GM21515 (cell line): ENCODE results near the gene ZBTB47.

Experiments used
- ATAC-seq: cut with Tn5 transposase; IDR thresholded peaks from one replicate; pipeline ENCODE4 v1.9.1; 2021; ENCODE audit not compliant: unreplicated experiment

The ZBTB47 gene

DNA sequence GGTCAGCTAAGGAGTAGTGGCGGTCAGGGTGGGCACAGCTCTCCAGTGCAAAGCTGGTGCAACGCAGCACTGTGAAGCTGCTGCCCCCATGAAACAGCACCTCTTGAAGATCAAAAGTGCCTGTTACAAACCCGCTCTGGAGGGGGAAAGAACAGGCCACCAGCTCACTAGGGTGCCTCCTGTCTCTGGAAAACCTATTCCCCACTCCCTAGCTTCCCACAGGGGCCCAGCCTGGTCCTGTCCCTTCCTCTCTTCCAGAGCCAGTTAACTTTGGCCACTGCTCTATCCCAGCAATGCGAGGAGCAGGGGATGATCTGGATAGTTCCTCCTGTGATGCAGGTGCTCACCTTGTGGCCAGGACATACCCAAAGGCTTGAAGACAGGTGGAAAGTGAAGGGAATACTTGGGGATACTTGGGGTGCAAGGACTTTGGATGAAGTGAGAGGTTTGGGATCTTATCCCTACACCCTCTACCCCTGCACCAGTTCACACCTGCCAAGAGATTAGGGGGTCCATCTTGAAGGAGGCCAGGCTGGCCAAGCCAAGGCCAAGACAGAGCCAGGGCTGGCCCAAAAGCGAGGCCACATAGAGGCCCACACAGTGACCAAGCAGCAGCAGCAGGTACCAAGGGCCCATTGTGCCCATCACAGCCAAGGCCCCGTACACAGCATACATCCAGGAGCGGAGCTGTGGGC is 44.9 kb downstream of the ZBTB47 start:
- no peak for ATAC-seq

DNA sequence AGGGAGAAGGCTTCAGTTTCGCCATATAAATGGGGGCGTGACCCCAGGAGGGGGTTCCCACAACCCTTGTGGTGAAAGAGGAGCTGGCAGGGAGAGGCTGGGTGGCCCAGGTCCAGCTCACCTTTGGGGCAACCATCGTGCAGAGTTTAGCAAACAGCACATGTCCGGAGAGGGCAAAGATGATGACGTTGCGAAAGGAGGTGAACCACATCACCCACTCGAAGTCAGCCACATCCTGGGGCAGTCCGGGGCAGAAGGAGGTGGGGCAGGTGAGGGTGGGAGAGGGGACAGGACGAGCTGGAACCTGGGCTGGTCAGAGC is 45.4 kb downstream of the ZBTB47 start:
- no peak for ATAC-seq

DNA sequence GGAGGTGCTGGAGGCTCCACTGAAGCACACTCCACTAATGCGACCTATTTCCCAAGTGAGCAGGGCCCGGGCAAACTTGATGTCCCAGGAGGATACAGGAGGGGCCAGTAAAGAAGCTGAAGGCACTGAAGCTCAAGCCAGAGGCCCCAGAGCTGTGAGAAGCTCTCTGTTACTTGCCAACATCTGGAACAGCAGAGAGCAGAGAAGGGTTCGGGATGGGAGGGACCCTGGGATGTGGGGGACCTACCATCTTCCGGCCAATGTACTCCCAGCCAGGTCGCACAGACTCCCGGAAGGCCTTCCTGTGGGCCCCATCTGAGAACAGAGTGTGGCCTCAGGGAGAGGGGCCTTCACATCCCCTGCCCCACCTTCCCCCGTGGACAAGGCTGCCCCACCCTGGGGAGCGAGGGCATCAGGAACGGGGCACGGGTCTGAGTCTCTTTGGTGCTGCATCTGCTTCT is 46.0 kb downstream of the ZBTB47 start:
- ATAC-seq, result no peak

DNA sequence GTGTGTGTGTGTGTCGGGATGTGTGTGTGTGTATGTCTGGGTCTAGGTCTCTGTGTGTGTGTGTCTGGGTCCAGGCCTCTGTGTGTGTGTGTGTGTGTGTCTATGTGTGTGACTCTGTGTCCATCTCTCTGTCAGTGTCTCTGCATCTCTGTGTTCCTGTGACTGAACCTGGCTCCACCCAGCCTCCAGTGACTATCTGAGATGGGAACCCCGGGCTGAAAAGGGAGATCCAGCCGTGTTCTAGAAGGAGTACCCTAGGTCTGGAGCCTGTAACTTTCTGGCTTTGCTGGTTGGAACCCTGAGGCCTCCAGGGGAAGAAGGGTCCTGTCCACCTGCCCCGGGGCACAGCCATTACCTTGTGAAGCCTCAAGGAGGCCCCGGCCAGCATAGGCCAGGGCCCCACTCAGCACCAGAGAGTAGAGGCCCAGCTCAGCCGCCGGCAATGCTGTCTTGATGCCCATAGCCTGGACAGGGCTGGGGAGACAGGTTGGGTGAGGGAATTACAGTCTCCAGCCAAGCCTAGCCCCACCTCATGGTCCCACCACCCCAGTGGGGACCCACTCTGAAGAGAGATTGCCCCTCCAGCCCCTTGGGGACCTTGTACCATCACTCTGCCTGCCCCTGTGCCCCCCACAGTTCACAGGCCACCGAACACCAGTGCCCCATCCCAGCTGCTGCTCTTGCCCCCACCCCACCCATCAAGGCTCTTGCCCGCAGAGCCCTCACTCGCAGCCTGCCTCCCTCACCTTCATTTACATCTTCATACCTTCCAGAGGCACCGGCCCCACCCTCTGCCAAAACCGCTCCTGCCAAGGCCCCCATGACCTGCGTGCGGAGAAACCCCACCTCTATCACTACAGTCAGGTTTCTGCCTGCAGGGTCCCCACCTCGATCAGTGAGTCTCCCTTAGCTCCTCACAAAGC is 47.1 kb downstream of the ZBTB47 start:
- no peak for ATAC-seq

DNA sequence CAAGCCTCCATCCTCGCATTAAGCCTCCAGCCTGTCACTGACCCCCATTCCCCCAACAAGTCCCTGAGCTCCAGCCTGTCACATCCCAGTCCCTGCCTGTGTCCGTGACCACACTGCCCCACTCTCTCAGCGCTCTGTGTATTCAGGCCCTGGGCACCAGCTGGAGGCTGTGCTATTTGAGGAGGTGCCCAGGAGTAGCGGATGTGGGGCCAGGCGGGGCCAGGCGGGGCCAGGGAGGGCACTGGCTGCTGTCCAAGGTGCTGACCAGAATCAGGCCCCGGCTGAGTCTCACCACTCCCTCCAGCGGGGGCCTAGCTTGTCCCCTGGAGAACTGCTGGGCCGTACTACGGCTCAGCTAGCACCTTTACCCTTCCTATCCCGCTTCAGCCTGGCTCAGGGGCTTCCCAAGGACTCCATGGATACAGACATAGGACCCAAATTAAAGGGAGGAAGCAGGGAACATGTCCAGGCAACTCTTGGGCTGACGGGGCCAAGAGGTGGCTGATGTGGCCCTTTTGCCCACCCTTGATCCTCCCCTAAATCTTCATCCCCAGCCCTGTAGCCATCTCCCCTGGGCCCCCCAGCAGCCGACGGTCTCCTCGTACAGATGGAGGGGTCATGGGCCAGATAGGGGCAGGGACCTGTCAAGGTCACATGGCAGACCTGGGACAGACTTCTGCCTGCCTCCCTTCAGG is 48.0 kb downstream of the ZBTB47 start:
- ATAC-seq, result no peak

DNA sequence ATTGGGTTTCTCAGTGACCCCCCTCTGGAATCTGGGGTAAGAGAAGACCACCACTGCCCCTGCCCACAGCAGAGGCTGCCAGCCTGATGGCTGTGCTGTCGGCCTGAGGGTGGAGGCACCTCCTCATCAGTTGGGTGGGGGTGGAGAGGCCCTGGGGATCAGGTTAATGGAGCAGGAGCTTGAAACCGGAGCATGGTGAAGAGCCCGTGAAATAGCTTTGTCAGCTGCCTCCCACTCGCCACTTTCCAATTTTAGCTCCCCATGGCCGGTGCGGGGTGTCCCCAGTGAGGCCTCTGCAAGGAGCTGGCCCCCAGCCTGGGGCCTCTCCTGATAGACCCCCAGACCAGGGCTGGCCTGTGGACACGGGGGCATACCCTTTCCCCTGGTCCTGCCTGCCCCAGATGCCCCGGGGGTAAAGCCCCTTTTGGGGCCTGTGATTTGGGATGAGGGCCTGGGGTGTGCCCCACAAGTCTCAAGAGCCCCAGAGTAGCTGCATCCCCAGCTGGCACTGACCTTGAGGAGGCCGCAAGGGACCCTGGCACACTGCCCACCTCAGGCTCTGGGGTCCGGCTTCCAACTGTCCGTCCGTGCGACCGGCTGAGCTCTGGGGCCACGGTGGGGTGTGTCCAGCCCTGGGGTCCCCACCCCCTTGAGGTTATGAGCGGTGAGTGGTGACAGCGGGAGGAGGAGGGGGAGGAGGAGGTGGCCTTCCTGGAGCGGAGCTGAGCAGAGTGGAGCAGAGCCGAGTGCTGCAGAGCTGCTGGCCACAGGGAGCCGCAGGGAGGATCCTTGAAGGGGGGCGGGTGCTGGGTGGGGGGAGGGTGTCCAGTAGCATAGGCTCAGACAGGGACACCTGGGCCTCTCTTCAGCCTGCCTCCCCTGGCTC is 48.8 kb downstream of the ZBTB47 start, which contains the start of gene HHATL:
Gene HHATL (minus strand): TSS at position 733 of the 886 bp plus-strand sequence. CDS start 1,972 bp downstream, outside the sequence.
- ATAC-seq, result no peak

DNA sequence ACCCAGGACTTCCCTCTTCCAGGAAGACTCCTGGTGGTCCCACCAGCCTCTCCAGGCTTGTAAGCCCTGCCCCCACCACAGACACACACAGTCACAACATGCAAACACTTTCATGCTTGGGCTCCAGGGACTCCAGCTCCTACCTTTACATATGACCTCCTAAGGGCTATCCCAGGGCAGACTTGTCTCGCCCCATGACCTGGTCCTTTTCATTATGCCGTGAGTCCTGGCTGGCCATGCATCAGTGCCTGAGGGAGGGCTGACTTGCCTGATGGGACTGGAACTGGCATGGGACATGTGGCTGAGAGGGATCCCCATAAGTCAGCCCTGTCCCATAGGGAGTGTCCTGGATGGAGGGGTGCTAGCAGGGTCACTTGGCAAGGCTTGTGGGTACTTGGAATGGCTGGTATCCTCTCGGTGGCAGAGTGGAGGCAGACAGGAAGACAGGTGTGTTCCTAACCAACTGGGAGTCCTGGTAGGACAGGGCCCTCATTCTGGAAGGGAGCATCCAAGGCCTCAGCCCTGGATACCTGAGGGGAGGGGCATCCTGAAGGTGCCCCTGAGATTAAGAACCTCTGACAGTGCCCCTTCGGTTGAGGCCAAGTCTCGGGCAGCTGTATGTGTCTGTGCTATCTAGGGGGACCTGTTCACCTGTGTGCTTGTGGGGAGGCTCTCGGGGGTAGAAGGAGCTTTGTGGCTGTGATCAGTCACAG is 49.6 kb downstream of the ZBTB47 start:
- no peak for ATAC-seq

DNA sequence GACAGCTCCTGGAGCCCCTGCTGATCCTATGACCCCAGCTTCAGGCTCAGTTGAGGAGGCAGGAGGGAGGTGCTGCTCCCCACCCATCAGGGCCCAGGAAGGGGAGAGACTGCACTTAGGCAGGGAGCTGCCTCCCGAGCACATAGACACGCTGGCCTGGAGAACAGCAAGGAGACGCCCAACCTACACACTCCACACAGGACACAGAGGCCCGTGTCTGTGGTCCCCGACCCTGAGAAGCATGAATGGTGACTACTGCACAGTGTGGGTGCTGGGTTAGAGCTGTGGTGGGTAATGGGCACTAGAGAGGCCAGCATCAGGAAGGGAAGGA is 50.2 kb downstream of the ZBTB47 start:
- ATAC-seq, result no peak

DNA sequence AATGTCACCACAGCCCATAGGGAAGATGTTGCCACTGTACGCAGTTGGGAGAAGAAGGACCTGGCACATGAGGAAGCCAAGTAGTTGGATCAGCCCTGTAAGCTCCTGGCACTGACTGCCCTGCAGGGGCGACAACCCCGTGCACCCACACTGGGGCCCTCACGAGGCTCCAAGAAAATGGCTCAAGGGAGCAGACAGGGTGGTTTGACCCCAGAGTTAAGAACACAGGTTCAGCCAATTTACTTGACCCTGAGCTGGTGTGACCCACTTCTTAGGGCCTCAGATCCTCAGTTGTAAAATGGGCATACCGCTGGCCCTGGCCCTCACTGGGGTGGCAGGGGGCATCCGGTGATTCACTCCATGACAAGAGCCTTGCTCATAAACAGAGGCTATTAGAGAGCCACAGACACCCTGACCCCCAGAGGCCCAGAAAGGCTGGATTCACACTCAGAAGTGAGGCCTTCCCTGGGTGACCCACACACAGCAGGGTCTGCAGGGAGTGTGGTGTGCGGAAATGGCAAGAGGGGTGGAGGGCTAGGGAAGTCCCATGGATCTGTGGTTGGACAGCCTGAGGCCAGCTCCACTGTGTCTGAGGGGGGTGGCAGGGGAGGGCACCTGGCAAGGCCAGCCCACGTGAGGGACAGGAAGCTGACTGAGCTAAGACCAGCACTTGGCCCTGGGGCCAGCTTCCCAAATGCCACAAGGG is 50.8 kb downstream of the ZBTB47 start:
- ATAC-seq, result no peak

DNA sequence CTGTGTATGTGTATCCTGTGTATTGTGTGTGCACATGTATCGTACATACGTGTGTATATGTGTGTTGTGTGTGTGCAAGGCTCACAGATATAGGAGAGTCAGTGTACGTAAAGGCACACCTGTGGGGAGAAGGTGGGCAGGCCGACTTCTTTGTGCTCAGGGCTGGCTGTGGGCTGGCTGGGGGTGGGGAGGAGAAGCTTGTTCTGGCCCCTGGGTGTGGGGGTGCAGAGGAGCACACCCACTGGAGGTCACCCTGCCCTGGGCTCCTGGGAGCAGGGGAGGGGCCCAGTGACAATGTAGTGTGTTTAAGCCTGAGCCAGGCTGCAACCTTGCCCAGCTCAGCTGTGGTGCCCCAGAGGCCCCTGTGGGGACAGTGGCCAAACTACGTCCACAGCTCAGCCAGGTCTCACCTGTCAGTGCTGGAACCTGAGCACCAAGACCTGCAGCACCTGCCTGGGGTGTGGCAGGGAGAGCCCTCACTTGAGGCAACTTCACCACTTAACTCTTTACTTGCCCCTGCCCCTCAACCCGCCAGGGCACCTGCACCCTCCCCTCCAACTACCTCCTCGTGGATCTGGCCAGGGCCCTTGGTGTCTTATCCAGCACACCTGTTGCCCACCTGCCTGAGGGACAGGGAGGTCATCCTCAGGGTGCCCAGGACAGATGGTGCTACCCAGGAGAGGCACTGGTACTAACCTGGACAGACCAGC is 51.7 kb downstream of the ZBTB47 start:
- ATAC-seq, result no peak

DNA sequence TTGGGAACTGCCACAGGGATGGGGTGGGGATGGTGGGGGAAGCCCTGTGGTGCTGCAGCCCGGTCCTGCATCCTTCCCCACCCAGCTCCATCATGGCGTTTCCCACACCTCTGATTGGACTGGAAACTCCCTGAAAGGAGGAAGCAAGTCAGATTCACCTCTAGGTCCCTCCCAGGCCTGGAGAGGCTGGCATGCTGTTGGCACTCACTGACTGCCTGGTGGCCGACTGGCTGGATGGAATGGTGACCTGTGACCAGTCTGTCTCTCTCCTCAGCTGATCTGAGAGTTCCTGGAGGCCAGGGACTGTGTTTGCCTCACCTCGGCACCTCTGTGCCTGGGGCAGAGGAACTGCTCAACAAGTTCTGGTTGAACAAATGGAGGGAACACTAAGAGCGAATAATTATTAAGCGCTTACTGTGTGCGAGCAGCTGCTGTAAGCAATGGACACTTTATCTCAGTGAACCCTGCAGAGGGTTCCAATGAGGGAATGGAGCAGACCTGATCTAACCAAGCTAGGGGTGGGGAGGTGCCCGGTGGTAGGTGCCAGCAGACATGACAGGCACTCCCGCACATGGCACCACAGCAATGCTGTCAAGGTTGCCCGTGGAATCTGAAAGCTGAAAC is 52.6 kb downstream of the ZBTB47 start:
- ATAC-seq, result no peak

DNA sequence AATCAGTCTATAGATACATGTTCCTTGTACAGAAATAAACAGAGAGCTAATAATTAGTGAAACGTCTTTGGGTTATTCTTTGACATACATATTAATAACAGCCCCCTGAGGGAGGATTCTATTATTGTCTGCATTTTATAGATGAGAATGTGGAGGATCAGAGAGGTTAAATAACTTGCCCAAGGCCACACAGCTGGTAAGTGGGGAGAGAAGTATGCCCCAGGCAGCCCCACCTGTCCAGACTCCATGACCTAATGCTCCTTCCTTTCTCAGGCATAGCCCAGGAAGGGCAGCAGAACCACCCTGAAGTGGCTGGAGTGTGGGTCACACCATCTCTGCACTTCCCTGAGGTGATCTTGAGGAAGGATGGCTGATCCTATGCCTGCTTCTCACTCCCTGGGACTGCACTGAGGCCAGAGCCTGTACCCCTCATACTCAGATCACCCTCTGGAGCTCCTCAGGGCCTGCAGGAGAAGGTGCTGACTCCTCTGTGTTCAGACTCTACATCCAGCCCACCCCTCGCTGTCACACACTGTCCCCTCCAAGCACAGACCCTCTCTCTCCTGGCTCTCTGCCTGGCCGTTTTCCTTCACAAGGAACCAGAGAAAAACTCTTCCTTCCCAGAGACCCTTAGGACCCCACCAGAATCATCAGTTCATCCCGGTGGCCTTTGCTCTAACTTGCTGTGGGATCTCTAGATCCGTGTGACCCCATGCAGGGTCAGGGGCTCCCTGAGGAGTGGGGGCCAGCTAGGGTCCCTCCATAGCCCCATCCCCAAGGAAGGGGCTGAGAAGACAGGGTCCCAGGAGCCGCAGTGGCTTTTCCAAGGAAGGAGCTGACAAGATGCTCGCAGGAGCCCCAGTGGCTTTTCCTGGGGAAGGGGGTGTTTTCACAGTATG is 53.5 kb downstream of the ZBTB47 start:
- ATAC-seq, result no peak

DNA sequence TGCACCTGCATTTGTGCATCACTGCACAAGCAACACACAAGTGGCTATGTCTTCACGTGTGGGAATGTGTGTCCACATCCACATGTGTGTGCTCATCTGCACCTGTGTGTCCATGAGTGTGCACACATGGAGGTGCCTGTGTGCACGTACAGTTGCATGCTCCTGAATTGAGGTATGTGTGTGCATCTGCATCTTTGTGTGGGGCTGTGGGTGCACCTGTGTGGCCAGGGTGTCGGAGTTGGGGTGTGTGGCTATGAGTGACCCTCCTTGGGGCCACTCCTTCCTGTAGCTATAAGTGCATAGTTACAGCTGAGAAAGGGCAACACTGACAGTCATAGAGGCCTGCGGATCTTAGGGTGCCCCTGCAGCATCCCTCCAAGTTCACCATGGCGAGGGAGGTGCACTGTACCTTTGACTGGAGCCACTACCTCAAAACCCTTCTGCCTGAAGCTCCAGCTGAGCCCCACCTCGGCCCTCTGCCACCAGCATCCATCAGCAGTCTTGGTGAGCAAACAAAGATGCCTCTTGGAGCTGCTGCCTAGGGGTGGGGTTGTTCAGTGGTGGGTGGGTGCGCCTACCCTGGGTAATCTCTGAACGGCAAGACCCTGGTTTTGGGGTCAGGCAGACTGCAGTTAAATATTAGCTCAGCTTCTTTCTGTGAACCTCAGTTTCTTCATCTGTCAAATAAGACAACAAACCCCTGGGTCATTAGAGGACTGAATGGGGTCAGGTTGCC is 54.3 kb downstream of the ZBTB47 start:
- ATAC-seq, result no peak

DNA sequence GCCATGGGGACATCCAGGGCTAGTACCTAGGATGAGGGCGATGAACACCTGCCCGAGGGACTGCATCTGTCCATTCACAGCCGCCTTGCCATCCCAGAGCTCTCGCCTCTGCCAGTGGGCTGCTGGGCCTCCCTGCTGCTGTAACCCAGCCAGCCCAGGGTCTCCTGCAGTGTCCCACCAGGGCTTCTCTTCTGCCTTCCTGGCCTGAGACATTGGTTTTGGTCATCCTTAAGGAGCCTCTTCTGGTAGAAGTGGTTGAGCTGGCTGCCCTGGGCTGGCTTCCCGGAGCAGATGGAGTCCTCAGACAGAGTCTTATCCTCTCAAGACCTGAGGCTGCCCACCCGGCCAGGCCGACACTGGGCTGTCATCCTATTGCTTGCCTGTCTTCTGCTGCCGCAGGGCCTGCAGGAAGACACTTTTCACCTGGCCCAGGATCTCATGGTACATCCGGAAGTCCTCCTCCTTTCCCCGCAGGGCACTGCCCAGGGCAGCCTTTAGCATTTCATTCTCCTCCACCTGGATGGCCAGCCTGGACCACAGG is 55.2 kb downstream of the ZBTB47 start:
- no peak for ATAC-seq

DNA sequence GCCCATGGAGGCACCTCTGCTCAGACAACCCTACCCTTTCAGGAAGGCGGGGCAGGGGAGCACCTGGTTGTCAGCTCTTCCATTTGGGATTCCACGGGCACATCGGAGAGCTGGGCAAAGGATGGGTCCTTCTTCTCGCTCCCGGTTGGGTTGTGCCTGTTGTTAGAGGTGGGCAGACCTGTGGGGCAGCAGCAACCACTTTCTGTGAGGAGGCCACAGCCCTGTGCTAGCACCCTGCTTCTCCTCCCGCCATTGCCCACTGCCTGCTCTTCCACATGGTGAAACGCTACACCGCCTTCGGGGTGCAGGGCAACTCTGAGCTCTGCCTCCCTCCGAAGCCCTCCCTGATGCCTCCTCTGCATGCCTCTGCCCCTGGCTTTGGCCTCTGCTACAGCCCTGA is 56.1 kb downstream of the ZBTB47 start:
- ATAC-seq, result no peak

DNA sequence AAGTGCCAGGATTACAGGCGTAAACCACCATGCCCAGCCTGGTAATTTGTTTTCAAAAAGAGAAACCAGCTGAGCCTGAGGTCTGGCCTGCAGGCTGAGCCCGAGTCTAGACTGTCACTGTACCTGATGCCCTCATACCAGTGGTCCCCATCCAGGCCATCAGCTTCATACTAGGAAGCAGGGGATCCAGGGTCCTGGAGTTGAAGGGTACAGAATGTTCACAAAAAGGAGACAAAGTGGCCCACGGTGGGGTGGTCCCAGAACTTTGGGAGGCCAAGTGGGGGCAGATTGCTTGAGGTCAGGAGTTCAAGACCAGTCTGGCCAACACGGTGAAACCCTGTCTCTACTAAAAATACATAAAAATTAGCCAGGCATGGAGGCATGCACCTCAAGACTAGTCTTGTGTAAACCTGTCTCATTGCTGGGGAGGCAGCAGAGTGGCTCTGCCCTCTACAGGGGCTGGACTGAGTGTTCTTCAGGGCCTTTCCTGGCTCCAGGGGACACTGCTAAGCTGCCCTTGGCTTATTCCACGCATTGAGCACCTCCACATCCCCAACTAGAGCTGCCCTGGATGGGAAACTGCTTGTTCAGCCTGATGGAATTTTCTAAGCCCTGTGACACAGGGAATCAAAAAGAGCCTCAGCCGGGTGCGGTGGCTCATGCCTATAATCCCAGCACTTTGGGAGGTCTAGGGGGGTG is 57.0 kb downstream of the ZBTB47 start:
- no peak for ATAC-seq
